ENCODE results near the gene ANO4.
"Not testable (repeated sequence)": the region's sequence is repeated elsewhere in the genome, so short reads cannot be mapped to it uniquely, and the experiment has no call there.

ANO4 gene

GRCh38 chr12:101068402-101068801, 273.8 kb downstream of the ANO4 start:
- no peak for DNase-seq (ENCODE audit: extremely low spot score, insufficient read length, low read depth)

DNA sequence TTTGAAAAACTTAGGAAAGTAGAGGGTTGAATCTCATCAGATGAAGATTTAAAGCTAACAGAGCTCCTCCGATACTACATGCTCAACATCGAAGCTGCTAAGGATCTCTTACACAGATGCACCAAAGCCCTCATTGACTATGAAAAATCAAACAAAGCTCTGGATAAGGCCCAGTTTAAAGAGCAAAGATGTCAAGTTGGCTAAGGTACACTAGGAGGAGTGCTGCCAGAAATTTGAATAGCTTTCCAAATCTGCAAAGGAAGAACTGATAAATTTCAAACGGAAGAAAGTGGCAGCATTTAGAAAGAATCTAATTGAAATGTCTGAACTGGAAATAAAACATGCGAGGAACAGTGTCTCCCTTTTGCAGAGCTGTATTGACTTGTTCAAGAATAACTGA, 274.3 kb downstream of the ANO4 start:
- FAIRE-seq (no peak), DNase-seq (ENCODE audit: extremely low spot score, insufficient read length, low read depth) (no peak)

More at GRCh38 chr12:101068402-101068801, 273.8 kb downstream of the ANO4 start:
- no peak for FAIRE-seq

DNA sequence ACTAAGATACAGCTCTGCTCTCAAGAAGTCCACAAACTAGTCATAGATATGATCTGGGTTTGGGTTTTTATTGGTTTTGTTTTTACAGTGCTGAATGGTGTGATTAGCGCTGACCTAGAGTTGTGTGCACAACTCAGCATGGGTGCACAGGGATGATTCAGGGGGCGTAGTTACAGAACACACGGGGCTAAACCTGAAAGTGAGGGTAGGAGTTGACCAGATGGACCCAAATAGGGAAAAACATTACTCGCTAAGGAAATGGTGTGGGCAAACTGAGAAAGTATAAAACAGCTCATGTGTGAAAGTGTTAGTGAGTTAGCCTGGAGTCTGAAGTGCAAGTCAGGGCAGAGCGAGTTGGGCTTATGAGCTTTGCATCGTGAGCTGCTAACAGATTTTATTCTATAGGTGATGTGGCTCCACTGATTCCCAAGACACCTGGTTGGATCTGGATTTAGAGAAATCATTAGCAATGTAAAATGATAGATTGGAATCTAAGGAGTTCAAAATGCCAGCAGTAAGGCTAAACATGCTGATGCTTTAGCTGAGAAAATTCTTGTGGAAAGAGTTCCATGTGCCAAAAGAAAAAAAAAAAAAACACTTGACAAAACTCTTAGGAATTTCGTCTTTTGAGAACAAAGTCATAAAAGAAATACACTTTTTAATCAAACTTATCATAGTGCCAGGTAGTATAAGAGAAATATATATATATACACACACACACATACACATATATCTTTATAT, 280.5 kb downstream of the ANO4 start:
- FAIRE-seq, result peak; percentile 35

GRCh38 chr12:101076921-101077320, 282.3 kb downstream of the ANO4 start:
- no peak for FAIRE-seq
- no peak for DNase-seq (ENCODE audit: extremely low spot score, insufficient read length, low read depth)

More for the DNA sequence above, 280.5 kb downstream of the ANO4 start:
- no peak for DNase-seq (ENCODE audit: extremely low spot score, insufficient read length, low read depth)

DNA sequence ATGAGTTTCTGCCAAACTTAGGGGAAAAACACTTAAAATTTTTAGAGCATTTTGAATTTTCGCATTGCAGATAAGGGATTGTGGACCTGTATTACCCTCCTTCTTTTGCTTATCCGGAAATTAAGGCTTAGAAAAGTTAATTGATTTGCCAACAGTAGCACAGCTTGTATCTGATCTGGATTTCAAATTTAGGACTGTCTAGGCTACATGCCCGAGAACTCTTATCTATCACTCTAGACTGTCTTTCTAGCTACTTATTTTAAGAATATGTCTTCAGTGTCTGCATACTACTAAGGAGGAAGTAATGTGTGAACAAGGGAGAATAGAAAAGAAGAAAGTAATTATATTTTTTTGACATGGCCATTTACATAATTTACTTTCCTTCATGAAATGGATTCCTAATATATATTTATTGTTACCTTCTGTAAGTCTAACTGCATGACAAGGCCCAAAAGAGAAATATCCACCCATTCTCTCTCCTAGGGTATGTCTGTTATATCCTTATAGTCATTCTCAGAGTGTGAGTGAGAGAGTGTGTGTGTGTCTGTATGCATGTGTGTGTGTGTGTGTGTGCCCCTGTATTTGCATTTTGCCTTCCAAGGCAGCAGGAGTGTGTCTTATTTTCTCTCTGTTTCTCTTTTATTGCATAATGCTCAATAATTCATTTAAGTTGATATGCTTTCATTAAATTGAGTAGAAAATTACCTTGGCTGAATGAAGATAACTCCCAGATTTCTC, 283.4 kb downstream of the ANO4 start:
- FAIRE-seq (no peak), DNase-seq (ENCODE audit: extremely low spot score, insufficient read length, low read depth) (no peak)

- DNase-seq (ENCODE audit: extremely low spot score, insufficient read length, low read depth), result no peak
- FAIRE-seq, result no peak
These were observed 284.1 kb downstream of the ANO4 start for GRCh38 chr12:101078536-101079285.

- no peak for FAIRE-seq
- DNase-seq (ENCODE audit: extremely low spot score, insufficient read length, low read depth), result no peak
These were observed 288.1 kb downstream of the ANO4 start for GRCh38 chr12:101082706-101083105.

- no peak for DNase-seq (ENCODE audit: extremely low spot score, insufficient read length, low read depth)
- FAIRE-seq, result no peak
These were observed 292.0 kb downstream of the ANO4 start for GRCh38 chr12:101086490-101087135.

GRCh38 chr12:101087920-101088319, 293.3 kb downstream of the ANO4 start:
- DNase-seq (ENCODE audit: extremely low spot score, insufficient read length, low read depth) (no peak), FAIRE-seq (no peak)

GRCh38 chr12:101089271-101089670, 294.7 kb downstream of the ANO4 start:
- no peak for FAIRE-seq

GRCh38 chr12:101090222-101090621, 295.6 kb downstream of the ANO4 start:
- FAIRE-seq; DNase-seq (ENCODE audit: extremely low spot score, insufficient read length, low read depth): not testable (repeated sequence)

More at GRCh38 chr12:101089271-101089670, 294.7 kb downstream of the ANO4 start:
- DNase-seq (ENCODE audit: extremely low spot score, insufficient read length, low read depth), result no peak

DNA sequence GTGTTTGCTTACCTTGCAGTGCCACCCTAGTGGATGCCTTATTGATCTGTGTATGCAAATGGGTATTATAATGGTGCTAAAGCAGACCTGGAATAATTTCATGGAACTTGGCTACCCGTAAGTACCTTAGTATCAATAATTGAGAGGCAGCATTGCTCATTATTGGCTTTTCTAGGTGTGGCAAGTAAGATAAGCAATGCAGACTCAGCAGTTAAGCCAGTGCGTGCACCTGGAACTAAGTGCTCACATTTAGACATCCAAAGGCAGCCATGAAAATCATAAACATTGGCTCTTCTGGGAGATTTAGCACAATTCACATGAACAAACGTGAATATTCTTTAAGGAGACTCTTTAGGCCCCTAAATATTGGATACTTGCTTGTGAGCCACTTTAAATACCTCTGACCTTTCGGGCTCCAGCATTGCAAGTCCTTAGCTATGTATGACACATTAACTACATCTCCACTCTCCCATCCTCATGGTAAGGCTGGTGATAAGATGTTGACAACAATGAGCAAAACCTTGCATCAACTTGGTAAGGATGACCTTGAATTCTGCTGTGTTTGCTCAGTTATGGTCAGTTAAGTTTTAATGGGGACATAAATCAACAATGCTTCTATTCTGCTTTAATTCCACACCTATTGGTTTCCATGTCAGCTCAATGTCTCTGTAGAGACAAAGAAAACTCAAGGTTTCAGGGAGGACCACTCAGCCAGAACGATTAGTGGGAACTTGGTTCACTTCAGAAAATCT, 303.4 kb downstream of the ANO4 start:
- FAIRE-seq, result no peak
- DNase-seq (ENCODE audit: extremely low spot score, insufficient read length, low read depth), result no peak

GRCh38 chr12:101107032-101107763, 312.6 kb downstream of the ANO4 start:
- no peak for FAIRE-seq
- no peak for DNase-seq (ENCODE audit: extremely low spot score, insufficient read length, low read depth)

DNA sequence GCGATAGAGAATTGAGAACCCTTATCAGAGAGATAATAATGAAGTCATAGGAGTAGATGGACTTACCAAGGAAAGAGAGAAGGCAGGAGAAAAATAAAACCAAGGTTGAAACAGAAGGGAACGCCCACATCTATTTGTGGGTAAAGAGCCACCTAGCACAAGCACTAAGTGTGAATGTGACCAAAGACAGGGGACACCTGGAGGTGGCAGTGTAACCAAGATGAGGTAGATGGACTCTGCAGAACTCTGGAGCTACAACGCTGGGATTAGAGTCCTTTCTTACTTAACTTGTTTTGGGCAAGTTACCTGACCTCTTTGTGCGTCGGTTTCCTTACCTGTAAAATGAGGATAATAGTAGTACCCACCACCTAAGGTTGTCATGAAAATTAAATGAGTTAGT, 313.6 kb downstream of the ANO4 start:
- no peak for FAIRE-seq
- DNase-seq (ENCODE audit: extremely low spot score, insufficient read length, low read depth), result no peak

DNA sequence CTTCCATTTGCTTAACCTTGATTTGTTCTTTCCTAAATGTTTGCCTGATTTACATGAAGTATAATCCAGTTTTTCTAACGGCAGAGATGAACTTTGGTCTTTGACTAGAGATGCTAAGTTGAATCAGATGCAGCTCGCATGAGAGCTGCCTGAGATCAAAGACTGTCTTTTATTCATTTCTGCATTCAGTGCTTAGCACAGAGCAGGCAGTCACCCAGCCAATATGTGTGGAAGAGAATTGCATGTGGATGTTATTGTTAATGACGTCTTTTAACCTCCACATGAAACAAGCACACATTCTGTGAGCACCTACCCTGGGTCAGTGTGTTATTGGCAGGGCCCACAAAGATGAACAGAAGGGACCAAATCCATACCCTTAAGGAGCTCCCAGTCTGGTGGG, 316.3 kb downstream of the ANO4 start:
- FAIRE-seq (no peak), DNase-seq (ENCODE audit: extremely low spot score, insufficient read length, low read depth) (no peak)

DNA sequence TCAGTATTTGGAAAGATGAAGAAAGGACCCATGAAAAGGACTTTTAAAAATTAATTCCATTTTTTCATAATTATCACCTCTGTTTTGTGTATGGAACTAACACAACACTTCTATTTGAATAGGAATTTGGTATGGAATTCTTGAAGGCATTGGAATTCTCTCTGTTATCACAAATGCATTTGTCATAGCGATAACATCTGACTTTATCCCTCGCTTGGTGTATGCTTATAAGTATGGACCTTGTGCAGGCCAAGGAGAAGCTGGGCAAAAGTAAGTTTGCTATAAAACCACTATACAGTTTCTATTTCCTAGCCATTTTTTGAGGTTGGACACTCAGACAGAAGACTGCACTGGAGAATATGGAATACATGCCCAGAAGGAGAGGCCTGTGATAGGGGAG, 316.9 kb downstream of the ANO4 start:
- DNase-seq (ENCODE audit: extremely low spot score, insufficient read length, low read depth) (no peak), FAIRE-seq (no peak)

DNA sequence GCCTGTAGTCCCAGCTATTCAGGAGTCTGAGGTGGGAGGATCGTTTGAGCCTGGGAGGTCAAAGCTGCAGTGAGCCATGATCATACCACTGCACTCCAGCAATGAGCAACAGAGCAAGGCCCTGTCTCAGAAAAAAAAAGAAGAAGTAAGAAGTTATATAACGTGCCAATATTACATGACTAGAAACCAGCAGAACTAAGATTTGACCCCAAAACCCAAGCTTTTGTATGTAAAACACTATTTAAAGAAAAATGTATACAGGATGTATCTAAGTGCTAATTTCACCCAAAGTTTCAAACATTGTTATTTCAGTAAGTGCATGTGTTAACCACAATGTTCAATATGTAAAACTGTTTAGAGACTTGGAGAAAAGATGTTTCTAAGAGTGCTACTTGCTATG, 320.8 kb downstream of the ANO4 start:
- DNase-seq (ENCODE audit: extremely low spot score, insufficient read length, low read depth) (no peak), FAIRE-seq (no peak)

GRCh38 chr12:101116911-101117310, 322.3 kb downstream of the ANO4 start:
- DNase-seq (ENCODE audit: extremely low spot score, insufficient read length, low read depth) (no peak), FAIRE-seq (no peak)

- DNase-seq (ENCODE audit: extremely low spot score, insufficient read length, low read depth) (no peak), FAIRE-seq (no peak)
These were observed 323.3 kb downstream of the ANO4 start for GRCh38 chr12:101117842-101118241.

Data from GM18507 (cell line).